Measurements from ENCODE around the gene SPANXD.

Gene SPANXD

DNA sequence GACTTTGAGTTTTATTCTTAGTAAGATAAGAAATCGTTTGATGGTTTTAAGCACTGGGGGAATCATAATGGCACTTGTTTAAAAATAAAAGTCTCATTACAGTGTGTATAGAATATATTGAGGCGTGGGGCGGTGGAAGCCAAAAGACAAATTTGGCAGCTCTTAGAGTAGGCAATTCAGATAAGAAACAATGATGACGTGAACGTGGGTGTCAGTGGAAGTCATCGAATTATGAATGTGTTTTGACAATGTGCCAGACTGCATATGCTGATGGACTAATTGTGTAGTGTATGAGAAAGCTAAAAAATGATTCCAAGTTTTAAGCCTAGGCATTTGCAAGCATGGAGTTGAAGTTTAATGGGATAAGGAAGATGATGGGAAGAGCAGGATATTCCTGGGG is 35.8 kb downstream of the SPANXD start:
- no peak for ATAC-seq

DNA sequence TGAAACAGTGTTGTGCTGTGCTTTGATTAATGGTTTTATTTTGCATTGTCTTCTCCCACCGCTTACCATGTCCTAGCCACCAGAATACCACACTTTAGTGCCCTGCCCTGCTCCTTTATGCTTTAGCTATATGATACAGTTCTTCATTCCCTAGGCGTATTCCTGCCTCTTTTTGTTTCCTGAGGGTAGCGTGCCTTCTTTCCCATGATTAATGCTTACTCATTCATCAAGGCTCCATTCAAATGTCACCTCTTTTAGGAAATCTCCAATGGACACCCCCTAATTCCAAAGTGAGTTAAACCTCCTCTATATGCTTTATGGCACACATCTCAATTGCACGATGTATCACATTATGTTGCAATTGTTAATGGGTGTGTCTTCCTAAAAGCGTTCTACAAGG is 46.3 kb downstream of the SPANXD start:
- no peak for TF ChIP-seq ZNF565 (CRISPR knock-in tag; conservative IDR thresholded peaks at IDR 0.05; ENCODE audit: low read depth)
- no peak for TF ChIP-seq ZNF70 (CRISPR knock-in tag; IDR thresholded peaks at IDR 0.05)
- no peak for ATAC-seq

More for the DNA sequence above, 35.8 kb downstream of the SPANXD start:
- no peak for TF ChIP-seq ZFP30 (CRISPR knock-in tag; IDR thresholded peaks at IDR 0.05)
- TF ChIP-seq, protein P1, sequence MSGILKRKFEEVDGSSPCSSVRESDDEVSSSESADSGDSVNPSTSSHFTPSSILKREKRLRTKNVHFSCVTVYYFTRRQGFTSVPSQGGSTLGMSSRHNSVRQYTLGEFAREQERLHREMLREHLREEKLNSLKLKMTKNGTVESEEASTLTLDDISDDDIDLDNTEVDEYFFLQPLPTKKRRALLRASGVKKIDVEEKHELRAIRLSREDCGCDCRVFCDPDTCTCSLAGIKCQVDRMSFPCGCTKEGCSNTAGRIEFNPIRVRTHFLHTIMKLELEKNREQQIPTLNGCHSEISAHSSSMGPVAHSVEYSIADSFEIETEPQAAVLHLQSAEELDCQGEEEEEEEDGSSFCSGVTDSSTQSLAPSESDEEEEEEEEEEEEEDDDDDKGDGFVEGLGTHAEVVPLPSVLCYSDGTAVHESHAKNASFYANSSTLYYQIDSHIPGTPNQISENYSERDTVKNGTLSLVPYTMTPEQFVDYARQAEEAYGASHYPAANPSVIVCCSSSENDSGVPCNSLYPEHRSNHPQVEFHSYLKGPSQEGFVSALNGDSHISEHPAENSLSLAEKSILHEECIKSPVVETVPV (CRISPR knock-in tag; IDR thresholded peaks at IDR 0.05): no peak
- no peak for TF ChIP-seq ZNF8 (CRISPR knock-in tag; IDR thresholded peaks at IDR 0.05)
- TF ChIP-seq, protein P2, sequence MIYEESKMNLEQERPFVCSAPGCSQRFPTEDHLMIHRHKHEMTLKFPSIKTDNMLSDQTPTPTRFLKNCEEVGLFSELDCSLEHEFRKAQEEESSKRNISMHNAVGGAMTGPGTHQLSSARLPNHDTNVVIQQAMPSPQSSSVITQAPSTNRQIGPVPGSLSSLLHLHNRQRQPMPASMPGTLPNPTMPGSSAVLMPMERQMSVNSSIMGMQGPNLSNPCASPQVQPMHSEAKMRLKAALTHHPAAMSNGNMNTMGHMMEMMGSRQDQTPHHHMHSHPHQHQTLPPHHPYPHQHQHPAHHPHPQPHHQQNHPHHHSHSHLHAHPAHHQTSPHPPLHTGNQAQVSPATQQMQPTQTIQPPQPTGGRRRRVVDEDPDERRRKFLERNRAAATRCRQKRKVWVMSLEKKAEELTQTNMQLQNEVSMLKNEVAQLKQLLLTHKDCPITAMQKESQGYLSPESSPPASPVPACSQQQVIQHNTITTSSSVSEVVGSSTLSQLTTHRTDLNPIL (CRISPR knock-in tag; IDR thresholded peaks at IDR 0.05; ENCODE audit: low read depth): no peak
- TF ChIP-seq ZNF565 (CRISPR knock-in tag; conservative IDR thresholded peaks at IDR 0.05; ENCODE audit: low read depth): no peak
- TF ChIP-seq TOX (CRISPR knock-in tag; IDR thresholded peaks at IDR 0.05; ENCODE audit: borderline replicate concordance): no peak
- no peak for TF ChIP-seq PPARA (CRISPR knock-in tag; IDR thresholded peaks at IDR 0.05; ENCODE audit: borderline replicate concordance)

Data from SK-N-SH treated with all-trans-retinoic acid at 6 μM for 48 hours (cell line).